Endometrium (tissue), 2 donors: Measurements from ENCODE around the gene PTPRG.

ENCODE experiments used
- FAIRE-seq: peaks from 2 replicates; lab custom pipeline; 2012; peaks lifted over from hg19 to GRCh38; lab: Jason Lieb, UNC
- donor health status: control.
- donor health status: control.

The PTPRG gene

GRCh38 chr3:61657689-61658088 is 96.3 kb downstream of the PTPRG start:
- FAIRE-seq = no peak

GRCh38 chr3:61662861-61663260 is 101.5 kb downstream of the PTPRG start:
- no peak for FAIRE-seq

GRCh38 chr3:61663356-61664104 is 102.2 kb downstream of the PTPRG start:
- FAIRE-seq = no peak

GRCh38 chr3:61664105-61664482 is 102.7 kb downstream of the PTPRG start:
- FAIRE-seq = peak; percentile 41

GRCh38 chr3:61665121-61665520 is 103.8 kb downstream of the PTPRG start:
- no peak for FAIRE-seq

- no peak for FAIRE-seq
These were observed 104.6 kb downstream of the PTPRG start for GRCh38 chr3:61665987-61666386.

GRCh38 chr3:61666615-61667330 is 105.4 kb downstream of the PTPRG start:
- no peak for FAIRE-seq

GRCh38 chr3:61667383-61667782 is 106.0 kb downstream of the PTPRG start:
- FAIRE-seq = no peak

- FAIRE-seq = no peak
These were observed 106.4 kb downstream of the PTPRG start for GRCh38 chr3:61667814-61668213.

- no peak for FAIRE-seq
These were observed 107.0 kb downstream of the PTPRG start for GRCh38 chr3:61668317-61668864.

- no peak for FAIRE-seq
These were observed 107.8 kb downstream of the PTPRG start for GRCh38 chr3:61669203-61669602.

GRCh38 chr3:61669668-61670299 is 108.4 kb downstream of the PTPRG start:
- no peak for FAIRE-seq

GRCh38 chr3:61673651-61674050 is 112.3 kb downstream of the PTPRG start:
- FAIRE-seq = no peak

GRCh38 chr3:61674596-61674995 is 113.2 kb downstream of the PTPRG start:
- FAIRE-seq = no peak

GRCh38 chr3:61679026-61679425 is 117.7 kb downstream of the PTPRG start:
- no peak for FAIRE-seq

GRCh38 chr3:61680617-61681016 is 119.2 kb downstream of the PTPRG start:
- no peak for FAIRE-seq

GRCh38 chr3:61681636-61682035 is 120.3 kb downstream of the PTPRG start:
- no peak for FAIRE-seq

- no peak for FAIRE-seq
These were observed 121.5 kb downstream of the PTPRG start for GRCh38 chr3:61682671-61683548.

- no peak for FAIRE-seq
These were observed 122.3 kb downstream of the PTPRG start for GRCh38 chr3:61683549-61684236.

- no peak for FAIRE-seq
These were observed 123.0 kb downstream of the PTPRG start for GRCh38 chr3:61684386-61684785.

- no peak for FAIRE-seq
These were observed 124.4 kb downstream of the PTPRG start for GRCh38 chr3:61685755-61686154.
